ENCODE results near the gene TBC1D9B.
"Not testable (repeated sequence)": the region's sequence is repeated elsewhere in the genome, so short reads cannot be mapped to it uniquely, and the experiment has no call there.

TBC1D9B gene

DNA sequence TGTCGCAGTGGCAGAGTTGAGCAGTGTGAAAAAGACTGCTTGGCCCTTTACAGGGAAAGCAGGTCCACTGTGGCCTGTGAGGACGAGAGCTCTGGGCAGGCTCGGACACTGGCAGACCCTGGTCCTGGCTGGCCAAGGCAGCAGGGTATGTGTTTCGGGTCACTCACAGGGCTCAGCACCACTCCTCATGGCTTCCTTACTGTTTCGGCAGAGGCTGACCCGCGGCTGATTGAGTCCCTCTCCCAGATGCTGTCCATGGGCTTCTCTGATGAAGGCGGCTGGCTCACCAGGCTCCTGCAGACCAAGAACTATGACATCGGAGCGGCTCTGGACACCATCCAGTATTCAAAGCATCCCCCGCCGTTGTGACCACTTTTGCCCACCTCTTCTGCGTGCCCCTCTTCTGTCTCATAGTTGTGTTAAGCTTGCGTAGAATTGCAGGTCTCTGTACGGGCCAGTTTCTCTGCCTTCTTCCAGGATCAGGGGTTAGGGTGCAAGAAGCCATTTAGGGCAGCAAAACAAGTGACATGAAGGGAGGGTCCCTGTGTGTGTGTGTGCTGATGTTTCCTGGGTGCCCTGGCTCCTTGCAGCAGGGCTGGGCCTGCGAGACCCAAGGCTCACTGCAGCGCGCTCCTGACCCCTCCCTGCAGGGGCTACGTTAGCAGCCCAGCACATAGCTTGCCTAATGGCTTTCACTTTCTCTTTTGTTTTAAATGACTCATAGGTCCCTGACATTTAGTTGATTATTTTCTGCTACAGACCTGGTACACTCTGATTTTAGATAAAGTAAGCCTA, 71.3 kb downstream of the TBC1D9B start:
- DNase-seq = no peak

DNA sequence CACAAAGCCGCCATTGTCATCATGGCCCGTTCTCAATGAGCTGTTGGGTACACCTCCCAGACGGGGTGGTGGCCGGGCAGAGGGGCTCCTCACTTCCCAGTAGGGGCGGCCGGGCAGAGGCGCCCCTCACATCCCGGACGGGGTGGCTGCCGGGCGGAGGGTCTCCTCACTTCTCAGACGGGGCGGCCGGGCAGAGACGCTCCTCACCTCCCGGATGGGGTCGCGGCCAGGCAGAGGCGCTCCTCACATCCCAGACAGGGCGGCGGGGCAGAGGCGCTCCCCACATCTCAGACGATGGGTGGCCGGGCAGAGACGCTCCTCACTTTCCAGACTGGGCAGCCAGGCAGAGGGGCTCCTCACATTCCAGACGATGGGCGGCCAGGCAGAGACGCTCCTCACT, 72.8 kb downstream of the TBC1D9B start:
- DNase-seq = not testable (repeated sequence)

DNA sequence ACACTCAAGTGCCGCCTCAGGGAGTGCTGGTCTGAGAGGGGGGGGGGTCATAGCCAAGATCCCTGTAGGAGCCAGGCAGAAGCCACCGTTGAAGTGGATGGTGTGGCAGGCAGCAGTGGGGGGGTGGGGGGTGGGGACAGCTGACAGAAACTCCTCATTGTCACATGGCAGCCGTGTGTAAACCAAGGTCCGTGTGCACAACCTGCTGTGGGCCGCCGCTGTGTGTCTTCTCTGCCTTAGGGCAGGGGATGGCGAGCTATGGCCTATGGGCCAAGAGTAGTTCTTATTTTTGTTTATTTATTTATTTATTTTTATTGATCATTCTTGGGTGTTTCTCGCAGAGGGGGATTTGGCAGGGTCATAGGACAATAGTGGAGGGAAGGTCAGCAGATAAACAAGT, 73.6 kb downstream of the TBC1D9B start:
- no peak for DNase-seq

DNA sequence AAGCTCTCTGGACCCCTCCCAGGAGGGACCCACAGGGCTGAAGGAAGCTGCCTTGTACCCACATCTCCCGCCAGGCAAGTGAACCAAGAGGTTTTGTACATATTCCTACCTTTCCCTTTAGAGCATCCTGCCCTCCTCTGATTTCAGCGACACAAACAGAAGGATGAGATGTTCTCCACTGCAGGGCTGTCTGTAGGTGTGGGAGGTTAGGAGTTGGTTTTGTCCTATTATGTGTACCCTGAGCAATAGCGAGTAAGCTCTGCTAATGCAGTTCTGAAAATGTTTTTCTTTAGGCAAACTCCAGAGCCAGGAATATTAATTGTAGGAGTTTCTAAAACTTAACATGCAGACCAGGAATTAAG, 74.0 kb downstream of the TBC1D9B start:
- no peak for DNase-seq

DNA sequence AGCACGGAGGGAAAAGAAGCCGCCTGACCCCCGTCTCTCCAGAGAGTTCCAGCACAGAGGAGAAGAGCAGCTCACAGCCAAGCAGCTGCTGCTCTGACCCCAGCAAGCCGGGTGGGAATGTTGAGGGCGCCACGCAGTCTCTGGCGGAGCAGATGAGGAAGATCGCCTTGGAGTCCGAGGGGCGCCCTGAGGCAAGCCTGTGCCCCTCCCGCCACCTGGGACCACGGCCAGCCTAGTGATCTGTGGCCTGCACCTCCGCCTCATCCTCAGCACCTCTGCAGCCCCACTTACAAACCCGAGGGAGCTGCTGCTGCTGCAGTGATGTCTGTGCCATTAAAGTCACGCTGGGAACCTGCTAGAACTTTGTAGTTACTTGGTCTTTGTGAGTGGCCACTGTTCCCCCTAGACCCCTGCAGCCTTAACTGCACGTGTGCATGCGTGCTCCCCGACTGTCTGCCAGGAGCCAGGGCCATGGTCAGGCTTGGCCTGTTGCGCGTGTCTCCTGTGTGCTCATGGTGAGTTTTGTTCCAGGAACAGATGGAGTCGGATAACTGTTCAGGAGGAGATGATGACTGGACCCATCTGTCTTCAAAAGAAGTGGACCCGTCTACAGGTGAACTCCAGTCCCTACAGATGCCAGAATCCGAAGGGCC, 74.5 kb downstream of the TBC1D9B start:
- DNase-seq = peak; percentile 24

DNA sequence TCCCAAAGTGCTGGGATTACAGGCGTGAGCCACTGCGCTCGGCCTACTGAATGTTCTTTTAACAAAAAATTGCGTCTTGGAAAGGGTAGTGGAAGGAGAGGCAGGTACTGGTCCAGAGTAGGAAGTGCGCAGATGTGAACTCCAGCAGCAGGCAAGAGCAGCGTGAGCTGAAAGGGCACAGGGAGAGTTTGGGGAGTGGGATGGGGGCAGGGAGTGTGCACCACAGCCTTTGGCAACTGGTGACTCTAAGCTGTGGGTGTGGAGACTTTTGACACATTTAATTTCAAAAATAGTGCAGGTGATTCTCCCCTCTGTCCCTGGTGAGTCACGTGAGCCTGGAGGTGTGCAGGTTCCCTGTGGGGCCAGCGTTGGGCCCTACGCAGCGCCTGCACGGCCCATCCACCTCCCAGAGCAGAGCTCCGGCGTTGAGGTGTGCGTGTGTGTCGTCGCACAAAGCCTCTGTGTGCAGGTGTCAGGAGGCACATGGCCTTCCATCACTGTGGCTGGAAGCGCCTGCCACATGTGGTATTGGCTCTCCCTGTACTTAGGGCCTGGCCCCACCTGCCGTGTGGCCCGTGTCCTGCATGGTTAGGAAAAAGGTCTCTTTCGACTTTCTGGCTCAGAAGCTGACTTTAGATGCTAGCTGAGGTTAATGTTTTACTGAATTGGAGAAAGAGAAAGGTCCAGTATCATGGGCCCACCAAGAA, 75.5 kb downstream of the TBC1D9B start:
- DNase-seq = no peak

DNA sequence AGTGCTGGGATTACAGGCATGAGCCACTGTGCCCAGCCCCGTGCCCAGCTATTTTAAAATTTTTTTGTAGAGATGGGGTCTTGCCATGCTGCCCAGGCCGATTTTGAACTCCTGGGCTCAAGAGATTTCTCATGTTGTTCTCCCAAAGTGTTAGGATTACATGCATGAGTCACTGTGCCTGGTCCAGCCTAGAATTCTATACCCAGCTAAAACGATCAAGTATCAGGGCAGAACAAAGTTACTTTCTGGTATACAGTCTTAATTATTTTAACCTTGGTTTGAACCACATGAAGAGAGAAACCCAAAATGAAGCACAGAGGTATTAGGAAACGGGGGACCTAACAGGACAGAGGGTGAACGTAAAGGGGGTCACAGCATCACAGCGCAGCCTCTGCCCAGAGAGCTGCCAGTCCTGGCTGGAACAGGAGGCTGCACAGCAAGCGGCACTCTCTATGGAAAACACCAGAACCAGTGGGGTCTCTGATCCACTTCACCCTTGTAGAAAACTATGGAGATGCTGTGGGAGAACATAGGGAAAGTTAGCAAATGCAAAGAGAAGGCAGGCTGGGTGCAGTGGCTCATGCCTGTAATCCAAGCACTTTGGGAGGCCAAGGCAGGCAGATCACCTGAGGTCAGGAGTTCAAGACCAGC, 76.8 kb downstream of the TBC1D9B start:
- DNase-seq = no peak

DNA sequence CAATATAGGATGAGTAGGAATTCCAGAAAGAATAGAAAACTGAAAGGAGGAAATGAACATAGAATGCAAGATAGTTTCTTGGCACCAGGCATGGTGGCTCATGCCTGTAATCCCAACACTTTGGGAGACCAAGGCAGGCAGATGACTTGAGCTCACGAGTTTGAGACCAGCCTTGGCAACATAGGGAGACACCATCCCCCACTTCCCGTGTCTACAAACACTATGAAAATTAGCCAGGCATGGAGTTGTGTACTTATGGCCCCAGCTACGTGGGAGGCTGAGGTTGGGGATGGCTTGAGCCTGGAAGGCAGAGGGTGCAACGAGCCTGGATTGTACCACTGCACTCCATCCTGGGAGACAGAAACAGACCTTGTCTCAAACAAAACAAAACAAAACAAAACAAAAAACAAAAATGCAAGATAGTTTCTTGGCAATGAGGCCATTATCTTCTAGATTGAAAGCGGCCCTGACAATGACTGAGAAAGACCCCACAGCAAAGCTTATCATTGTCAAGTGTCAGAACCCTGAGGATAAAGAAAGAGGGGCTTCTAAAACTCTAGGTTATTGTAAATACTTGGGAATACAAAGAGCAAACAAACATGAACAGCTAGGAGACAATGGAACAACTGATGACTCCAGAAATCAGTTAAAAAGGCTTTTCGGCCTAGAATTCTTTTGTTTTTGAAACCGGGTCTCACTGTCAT, 77.8 kb downstream of the TBC1D9B start:
- DNase-seq = no peak

DNA sequence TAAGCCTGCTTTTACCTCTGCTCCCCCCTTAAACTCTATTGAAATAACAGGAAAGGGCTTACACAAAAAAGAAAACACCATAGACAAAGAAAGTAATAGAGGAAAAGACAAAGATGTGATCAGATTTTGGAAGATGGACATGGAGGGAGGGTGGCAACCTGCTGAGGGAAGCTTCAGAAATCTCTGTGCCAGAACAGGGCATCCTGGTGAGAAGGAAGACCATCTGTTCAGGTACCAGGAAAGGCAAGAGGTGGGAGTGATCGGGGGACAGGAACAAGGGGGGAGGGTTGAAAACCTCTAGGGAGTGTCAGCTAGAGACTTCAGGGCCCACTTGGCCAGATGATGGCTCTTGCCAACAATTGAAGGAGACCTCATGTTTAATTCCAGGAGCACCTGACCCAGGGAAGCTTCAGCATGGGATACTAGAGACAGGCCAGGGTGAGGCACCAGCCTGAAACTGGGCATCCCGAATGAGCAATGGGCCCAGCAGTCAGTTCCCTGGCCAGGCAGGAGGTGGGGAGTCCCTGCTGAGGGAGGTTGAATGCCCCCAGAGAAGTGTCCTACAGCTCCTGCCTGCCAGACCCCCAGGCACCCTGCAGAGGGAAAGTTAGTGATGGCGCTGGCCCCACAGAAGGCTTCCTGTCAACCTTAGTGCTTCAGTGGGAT, 78.8 kb downstream of the TBC1D9B start:
- DNase-seq = no peak

DNA sequence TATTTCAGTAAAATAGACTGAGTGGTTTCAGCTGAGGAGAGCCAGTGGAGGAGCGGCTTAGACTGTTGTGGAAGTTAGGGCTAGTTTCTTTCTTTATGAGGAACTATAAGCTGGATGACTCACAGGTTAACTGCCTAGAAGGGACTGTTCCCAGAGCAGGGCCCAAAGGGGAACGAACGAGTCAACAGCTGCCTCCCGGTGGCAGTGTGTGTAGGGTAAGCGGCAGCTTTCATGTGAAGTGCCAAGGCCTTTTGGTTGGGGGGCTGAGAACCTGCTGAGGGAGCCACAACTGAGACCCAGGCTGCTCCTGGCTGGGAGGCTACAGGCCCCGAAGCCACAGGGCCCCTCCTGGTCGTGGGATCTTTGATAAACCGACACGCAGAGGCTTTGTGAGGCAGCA, 80.0 kb downstream of the TBC1D9B start:
- no peak for DNase-seq

DNA sequence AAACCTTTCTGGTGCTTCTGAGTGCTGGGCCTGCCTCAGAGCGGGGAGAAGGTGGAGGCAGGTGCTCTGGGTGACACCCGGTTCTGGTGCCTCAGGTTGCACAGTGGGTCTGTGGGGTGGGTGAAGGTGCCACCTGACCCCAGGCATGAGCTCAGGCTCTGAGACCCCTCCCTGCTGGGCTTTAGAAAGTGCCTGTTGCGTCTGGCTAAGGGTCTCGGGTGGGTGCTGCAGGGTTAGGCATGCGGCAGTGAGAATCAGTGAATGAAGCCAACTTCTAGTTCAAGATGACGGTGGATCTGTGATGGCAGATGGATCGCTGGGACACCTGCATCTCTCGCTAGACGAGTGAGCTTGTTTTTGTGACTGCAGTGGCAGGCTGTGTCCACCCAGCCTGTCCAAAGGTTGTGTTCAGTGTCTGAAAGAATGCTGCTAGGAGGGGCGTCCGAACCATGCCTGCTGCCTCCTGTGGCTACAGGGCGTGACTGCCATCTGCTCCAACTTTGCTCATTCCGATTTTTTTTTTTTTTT, 82.0 kb downstream of the TBC1D9B start:
- DNase-seq = no peak

DNA sequence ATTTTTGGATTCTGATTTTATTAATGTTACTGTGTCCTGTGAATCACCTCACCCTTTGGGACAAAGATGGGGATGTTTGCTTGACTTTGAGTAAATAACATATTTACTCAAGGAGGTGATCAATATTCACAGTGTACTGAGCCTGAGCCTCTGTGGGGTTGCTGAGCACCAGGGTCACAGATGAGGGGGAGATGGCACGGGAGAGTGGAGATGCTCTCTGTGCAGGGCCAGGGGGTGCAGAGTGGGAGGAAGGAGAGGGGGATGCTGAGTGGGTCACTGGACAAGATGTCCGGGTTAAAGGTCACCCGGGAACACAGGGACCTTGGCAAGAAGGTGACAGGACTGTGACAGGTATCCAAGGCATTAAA, 83.0 kb downstream of the TBC1D9B start:
- no peak for DNase-seq

DNA sequence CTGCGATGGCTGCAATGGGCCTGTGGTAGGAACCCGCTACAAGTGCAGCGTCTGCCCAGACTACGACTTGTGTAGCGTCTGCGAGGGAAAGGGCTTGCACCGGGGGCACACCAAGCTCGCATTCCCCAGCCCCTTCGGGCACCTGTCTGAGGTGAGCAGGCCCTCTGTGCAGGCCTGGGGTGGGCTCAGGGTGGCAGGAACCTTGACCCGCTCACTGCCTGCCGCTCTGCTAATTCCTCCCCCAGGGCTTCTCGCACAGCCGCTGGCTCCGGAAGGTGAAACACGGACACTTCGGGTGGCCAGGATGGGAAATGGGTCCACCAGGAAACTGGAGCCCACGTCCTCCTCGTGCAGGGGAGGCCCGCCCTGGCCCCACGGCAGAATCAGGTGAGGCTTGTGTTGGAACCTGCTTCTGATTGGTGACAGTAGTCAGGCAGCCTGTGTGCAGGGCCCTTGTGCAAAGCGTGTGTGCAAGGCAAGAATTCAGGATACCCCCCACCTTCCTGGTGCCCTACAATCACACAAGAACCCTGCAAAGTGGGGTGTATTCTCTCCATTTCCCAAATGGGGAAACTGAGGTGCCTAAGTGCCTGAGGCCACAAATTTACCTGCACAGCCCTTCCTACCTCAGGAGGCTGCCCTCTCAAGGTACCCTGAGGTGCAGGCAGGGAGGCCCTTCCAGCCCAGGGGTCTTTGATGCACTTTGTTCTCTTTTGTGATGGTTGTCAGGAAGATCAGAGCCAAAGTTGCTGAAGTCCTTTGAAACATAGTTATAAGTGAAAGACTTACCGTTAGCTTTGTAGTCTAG, 83.6 kb downstream of the TBC1D9B start:
- DNase-seq = no peak

DNA sequence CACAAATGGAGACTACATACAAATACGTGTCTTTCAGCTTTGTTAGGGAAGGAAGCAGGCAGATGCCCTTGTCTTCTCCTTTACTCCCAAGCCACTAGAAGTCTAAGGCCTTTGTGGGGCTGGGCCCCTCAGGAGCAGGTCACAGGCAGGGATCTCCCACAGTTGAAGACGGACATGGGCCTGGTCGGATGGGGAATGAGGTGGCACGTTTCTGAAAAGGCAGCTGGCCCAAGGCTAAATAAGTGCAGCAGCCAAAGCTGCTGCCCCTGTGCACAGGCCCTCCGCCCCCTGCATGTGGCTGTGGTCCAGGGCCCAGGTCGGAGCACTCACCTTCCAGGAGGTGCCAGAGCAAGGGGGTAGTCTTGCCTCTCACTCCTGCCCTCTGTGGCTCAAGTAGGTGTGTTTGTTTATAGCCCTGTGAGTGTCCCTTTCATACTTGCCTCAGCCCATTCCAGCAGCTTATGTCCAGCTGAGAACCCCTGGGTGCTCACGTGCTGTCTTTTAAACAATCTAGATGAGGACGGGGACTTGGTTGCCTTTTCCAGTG, 85.2 kb downstream of the TBC1D9B start:
- no peak for DNase-seq

DNA sequence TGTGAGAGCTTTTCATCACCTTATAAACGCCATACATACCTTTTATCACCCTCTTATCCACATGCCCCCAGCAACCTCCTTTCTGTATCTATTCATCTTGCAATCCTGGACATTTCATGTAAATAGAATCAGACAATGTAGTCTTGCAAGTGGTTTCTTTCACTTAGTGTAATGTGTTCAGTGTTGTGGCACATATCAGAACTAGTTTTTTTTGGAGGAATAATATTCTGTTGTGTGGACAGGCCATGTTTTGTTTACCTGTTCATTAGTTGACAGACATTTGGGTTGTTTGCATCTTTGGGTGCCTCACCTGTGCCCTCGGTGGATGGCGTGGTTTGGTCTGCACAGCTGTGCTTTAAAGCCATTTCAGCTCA, 85.7 kb downstream of the TBC1D9B start:
- no peak for DNase-seq

DNA sequence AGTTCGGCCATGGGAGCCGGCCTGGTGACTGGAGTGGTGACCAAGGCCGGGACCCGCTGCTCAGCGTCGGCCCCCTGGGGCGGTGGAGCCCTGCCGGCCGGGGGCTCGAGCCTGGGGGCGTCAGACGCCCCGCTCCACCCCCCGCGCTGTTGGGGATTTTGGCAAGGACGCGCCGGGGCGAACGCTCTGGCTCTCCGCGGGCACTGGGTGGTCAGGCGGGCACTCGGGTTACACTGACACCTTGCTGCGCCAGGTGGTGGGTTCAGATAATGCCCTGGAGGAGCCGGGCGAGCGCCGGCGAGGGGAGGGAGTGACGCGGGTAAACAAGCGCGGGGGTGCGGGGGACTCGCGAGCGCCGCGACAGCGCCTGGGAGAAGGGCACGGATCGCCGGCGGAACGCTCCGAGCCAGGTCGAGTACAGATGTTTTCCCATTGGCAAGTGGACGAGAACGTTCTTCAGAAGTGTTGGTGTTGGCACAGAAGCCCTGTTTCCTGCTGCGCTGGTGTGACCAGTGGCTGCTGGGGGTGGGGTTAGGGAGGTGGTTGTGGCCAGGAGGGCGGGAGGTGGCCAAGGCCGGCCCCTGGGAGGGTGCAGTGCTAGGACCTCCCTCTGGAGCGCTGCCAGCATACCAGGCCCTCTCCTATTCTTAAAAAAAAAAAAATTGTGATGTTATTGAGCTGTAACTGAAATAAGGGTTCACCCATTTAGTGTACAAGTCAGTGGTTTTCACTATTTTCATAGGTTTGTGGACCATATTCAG, 86.2 kb downstream of the TBC1D9B start:
- DNase-seq = no peak

DNA sequence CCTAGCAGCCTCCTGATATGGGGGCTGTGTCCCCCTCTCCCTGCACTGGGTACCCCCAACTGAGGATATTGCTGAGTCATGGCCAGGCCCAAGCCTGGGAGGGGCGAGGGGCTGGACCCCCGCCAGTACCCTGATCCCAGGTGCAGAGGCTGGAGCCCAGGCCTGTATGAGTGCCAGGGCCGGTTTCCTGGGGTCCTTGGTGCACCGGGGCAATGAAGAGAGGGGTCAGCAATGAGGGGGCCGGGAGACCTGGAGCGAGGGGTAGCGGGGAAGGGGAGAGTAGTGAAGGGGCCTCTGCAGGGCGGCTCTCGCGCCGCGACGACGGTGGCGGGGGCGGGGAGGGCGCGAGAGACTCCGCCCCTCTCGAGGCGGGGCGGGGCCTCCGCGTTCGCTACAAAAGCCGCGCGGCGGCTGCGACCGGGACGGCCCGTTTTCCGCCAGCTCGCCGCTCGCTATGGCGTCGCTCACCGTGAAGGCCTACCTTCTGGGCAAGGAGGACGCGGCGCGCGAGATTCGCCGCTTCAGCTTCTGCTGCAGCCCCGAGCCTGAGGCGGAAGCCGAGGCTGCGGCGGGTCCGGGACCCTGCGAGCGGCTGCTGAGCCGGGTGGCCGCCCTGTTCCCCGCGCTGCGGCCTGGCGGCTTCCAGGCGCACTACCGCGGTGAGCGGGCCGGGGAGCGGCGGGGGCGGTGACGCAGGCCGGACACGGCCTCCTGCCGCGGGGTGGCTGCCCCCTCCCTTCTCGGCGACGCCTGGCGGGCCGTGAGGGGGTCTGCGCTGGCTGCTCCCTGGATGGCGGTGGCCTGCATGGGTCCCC, 87.0 kb downstream of the TBC1D9B start, which contains the start of gene SQSTM1:
TSS of gene SQSTM1 (plus strand) at position 423 of the 815 bp plus-strand sequence. CDS start at position 455, 32 bp downstream.
- no peak for DNase-seq

DNA sequence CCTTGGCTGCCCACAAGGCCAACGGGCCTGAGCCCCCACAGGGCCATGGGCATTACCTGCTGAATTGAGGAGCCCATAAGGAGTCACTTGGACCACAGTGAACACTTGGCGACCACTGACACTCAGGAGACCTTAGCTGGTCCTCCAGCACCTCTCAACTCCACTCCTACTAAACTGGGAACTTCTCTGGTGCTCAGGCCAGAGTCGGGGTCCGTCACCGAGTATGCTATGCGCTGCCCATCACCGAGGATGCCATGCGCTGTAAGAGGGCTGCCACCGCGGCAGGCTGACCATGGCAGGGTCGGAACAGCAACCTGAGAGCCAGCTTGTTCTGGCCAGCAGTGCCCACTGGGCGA, 87.6 kb downstream of the TBC1D9B start:
- no peak for DNase-seq
